Natural killer cell (primary cell): ENCODE measurements around the gene SRSF12. TPM values are rescaled to one million over a fixed set of nuclear protein-coding genes. Genes with fewer than 3 reads are reported as not detected.
A peak's percentile ranks its signal among the peaks of the same experiment; 100 is the strongest.

Experiments
- ATAC-seq, 3 donors: fragments of 150-1000 bp in 2 of 3; fragments of 200-7000 bp in 1 of 3; cut with Tn5 transposase; 1 replicate in 1 of 3; 2 replicates in 2 of 3; pipeline ENCODE4 v1.10.0; 2021; ENCODE audit warnings: mild to moderate bottlenecking in 2 of 3, moderate library complexity in 2 of 3
- DNase-seq, 2 donors: peaks; one replicate each; pipeline versions ENCODE4 v3.0.0 to v3.0.0-alpha.2; 2013 to 2021; ENCODE audit warnings: mixed read lengths in 1 of 2
- H3K27ac ChIP-seq: one replicate; pipeline ENCODE4 v1.5.1; 2013; ENCODE audit warnings: mild to moderate bottlenecking, low read length
- H3K27me3 ChIP-seq: one replicate; pipeline ENCODE4 v1.6.1; 2013; ENCODE audit warnings: low read length; ENCODE audit not compliant: control insufficient read depth, insufficient read depth
- H3K36me3 ChIP-seq: one replicate; pipeline ENCODE4 v1.6.1; 2013; ENCODE audit warnings: low read length; ENCODE audit not compliant: control insufficient read depth, insufficient read depth
- H3K4me1 ChIP-seq: one replicate; pipeline ENCODE4 v1.6.1; 2013; ENCODE audit warnings: low read length; ENCODE audit not compliant: control insufficient read depth, insufficient read depth
- H3K4me3 ChIP-seq: one replicate; pipeline ENCODE4 v1.5.1; 2013; ENCODE audit warnings: low read length
- H3K9me3 ChIP-seq: one replicate; pipeline ENCODE4 v1.6.1; 2013; ENCODE audit warnings: low read length; ENCODE audit not compliant: control insufficient read depth, insufficient read depth
- H3K27ac Mint-ChIP-seq, 2 donors: one replicate each; pipeline ENCODE4 v1.8.0; 2022; ENCODE audit warnings: mild to moderate bottlenecking in 2 of 2, mixed read lengths in 2 of 2, moderate library complexity in 1 of 2
- H3K27me3 Mint-ChIP-seq, 2 donors: one replicate each; pipeline ENCODE4 v1.8.0; 2022; ENCODE audit warnings: low read depth in 2 of 2, mixed read lengths in 2 of 2
- H3K36me3 Mint-ChIP-seq: one replicate; pipeline ENCODE4 v1.8.0; 2022; ENCODE audit warnings: mixed read lengths
- H3K4me1 Mint-ChIP-seq, 2 donors: one replicate each; pipeline ENCODE4 v1.8.0; 2022; ENCODE audit warnings: mixed read lengths in 2 of 2
- H3K4me3 Mint-ChIP-seq: one replicate; pipeline ENCODE4 v1.8.0; 2022; ENCODE audit warnings: mild to moderate bottlenecking, moderate library complexity, mixed read lengths
- H3K9me3 Mint-ChIP-seq, 2 donors: one replicate each; pipeline ENCODE4 v1.8.0; 2022; ENCODE audit warnings: mixed read lengths in 2 of 2
- WGBS: methylation state at CpG from one replicate; pipeline ENCODE4 v1.1.7; 2013; ENCODE audit warnings: missing lambda C conversion rate; ENCODE audit not compliant: insufficient coverage; 5-methylcytosine and 5-hydroxymethylcytosine counted together
- intact Hi-C: fragments of 100-400 bp; cut with micrococcal nuclease; formaldehyde crosslinking; loops from one replicate; pipeline ENCODE4 v1.14.2; 2022
- total RNA-seq, 4 donors: library from RNA; stranded (reverse); fragments of 120-200 nt in 1 of 4; gene quantifications; one replicate each; pipeline versions ENCODE4 v1.2.3 to v1.2.4, GENCODE V29; 2013 to 2022
- TF ChIP-seq, protein P1 (sequence below): fragments of 200-600 bp; IDR thresholded peaks from one replicate; pipeline ENCODE4 v1.8.0; 2022; ENCODE audit warnings: antibody characterized with exemption

SRSF12 gene
- total RNA-seq, 3 donors from 2014 or later (not counting 1 experiment from before 2014, with no cell fraction given) = 0.07 to 0.45 (median 0.45) TPM

GRCh38 chr6:89079511-89080234 lies 38.2 kb downstream of the SRSF12 start:
- H3K4me3 Mint-ChIP-seq = peak overlapping the region; percentile 99
- TF ChIP-seq, protein P1, sequence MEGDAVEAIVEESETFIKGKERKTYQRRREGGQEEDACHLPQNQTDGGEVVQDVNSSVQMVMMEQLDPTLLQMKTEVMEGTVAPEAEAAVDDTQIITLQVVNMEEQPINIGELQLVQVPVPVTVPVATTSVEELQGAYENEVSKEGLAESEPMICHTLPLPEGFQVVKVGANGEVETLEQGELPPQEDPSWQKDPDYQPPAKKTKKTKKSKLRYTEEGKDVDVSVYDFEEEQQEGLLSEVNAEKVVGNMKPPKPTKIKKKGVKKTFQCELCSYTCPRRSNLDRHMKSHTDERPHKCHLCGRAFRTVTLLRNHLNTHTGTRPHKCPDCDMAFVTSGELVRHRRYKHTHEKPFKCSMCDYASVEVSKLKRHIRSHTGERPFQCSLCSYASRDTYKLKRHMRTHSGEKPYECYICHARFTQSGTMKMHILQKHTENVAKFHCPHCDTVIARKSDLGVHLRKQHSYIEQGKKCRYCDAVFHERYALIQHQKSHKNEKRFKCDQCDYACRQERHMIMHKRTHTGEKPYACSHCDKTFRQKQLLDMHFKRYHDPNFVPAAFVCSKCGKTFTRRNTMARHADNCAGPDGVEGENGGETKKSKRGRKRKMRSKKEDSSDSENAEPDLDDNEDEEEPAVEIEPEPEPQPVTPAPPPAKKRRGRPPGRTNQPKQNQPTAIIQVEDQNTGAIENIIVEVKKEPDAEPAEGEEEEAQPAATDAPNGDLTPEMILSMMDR = no peak
- peaks cover 11% of the 10 kb centered on the region for H3K36me3 Mint-ChIP-seq
- no peaks in the 10 kb centered on the region for H3K9me3 Mint-ChIP-seq
- Histone ChIP-seq H3K36me3 (peaks cover 22% of the 10 kb centered on the region), H3K9me3 (no peaks in the 10 kb centered on the region), H3K4me1 (peaks cover 21% of the 10 kb centered on the region), H3K4me3 (peak overlapping the region; percentile 75), H3K27me3 (no peaks in the 10 kb centered on the region), H3K27ac (peak overlapping the region; percentile 97)
- 0% methylated on average over 19 of the region's 20 CpGs for WGBS
- intact Hi-C loops = loop anchor here (1.0 to 10.0 kb wide), 8 partner anchors 38 to 1927 kb away; partner anchors contain the start of genes AKIRIN2, CFAP206, RNGTT and SRSF12
- H3K27me3 Mint-ChIP-seq = no peaks in the 10 kb centered on the region
- H3K4me1 Mint-ChIP-seq = peaks cover 43 to 48% of the 10 kb centered on the region in 2 donors
- peak; percentile 19 to 38 (median 34) for ATAC-seq
- DNase-seq = peak; percentile 55 to 86
- peak overlapping the region; percentile 99 for H3K27ac Mint-ChIP-seq

GRCh38 chr6:89073840-89074239 lies 44.0 kb downstream of the SRSF12 start:
- Mint-ChIP-seq H3K36me3 (no peaks in the 10 kb centered on the region), H3K9me3 (no peaks in the 10 kb centered on the region), H3K4me3 (no peak overlapping the region), H3K4me1 (peaks cover 0 to 5% of the 10 kb centered on the region in 2 donors), H3K27me3 (peaks cover 0 to 4% of the 10 kb centered on the region in 2 donors), H3K27ac (no peak overlapping the region)
- H3K9me3 ChIP-seq = no peaks in the 10 kb centered on the region
- WGBS = 88% methylated on average over 2 of the region's 2 CpGs
- intact Hi-C loops = no loop called here
- no peaks in the 10 kb centered on the region for H3K27me3 ChIP-seq
- peaks cover 10% of the 10 kb centered on the region for H3K4me1 ChIP-seq
- DNase-seq (no peak), ATAC-seq (no peak)
- no peak overlapping the region for H3K4me3 ChIP-seq
- TF ChIP-seq, protein P1 = no peak
- no peaks in the 10 kb centered on the region for H3K36me3 ChIP-seq
- H3K27ac ChIP-seq = no peak overlapping the region

GRCh38 chr6:89073014-89073620 lies 44.8 kb downstream of the SRSF12 start:
- DNase-seq (no peak), ATAC-seq (peak in 1 of 3 donors; percentile 72)
- Histone ChIP-seq H3K27ac (no peak overlapping the region), H3K9me3 (no peaks in the 10 kb centered on the region), H3K27me3 (no peaks in the 10 kb centered on the region), H3K4me1 (peaks cover 3% of the 10 kb centered on the region), H3K36me3 (no peaks in the 10 kb centered on the region), H3K4me3 (no peak overlapping the region)
- H3K9me3 Mint-ChIP-seq = no peaks in the 10 kb centered on the region
- H3K27ac Mint-ChIP-seq = no peak overlapping the region
- intact Hi-C loops = no loop called here
- WGBS = 52% methylated on average over 4 of the region's 4 CpGs
- no peaks in the 10 kb centered on the region for H3K36me3 Mint-ChIP-seq
- no peak overlapping the region for H3K4me3 Mint-ChIP-seq
- H3K27me3 Mint-ChIP-seq = peaks cover 0 to 4% of the 10 kb centered on the region in 2 donors
- TF ChIP-seq, protein P1 = no peak
- peaks cover 0 to 5% of the 10 kb centered on the region in 2 donors for H3K4me1 Mint-ChIP-seq
